Measurements from ENCODE around the gene PSMA5. TPM values are rescaled to one million over a fixed set of nuclear protein-coding genes. Genes with fewer than 3 reads are reported as not detected.

PSMA5 gene
- total RNA-seq, 1 experiment from 2014 or later: 169 TPM

- no peaks in the 10 kb centered on the region for H3K4me1 ChIP-seq (ENCODE audit: control insufficient read depth in 1 of 2, insufficient read depth in 2 of 2, low read length in 2 of 2)
- no TSS peak for BruUV-seq (replicated peaks)
- intact Hi-C loops (cut with micrococcal nuclease): no loop called here
- DNase-seq (ENCODE audit: low read depth, low spot score) (no peak), ATAC-seq (no peak)
- H3K9ac ChIP-seq (ENCODE audit: low read length): no peak overlapping the region
- no peaks in the 10 kb centered on the region for H4K20me1 ChIP-seq (ENCODE audit: insufficient read depth)
- ChIA-PET POLR2A (no interaction called here), CTCF (no interaction called here), RAD21 (ENCODE audit: low non-redundant PET in 1 of 2, low total read pairs in 2 of 2, uncharacterized antibody in 2 of 2, unreplicated experiment in 2 of 2) (no interaction called here)
- H3K79me2 ChIP-seq (ENCODE audit: insufficient read depth, low read length): no peaks in the 10 kb centered on the region
- no peaks in the 10 kb centered on the region for H3K9me2 ChIP-seq (ENCODE audit: insufficient read depth)
- H3K4me3 ChIP-seq (replicated peaks in 1 of 2; ENCODE audit: low read depth in 1 of 2, low read length in 2 of 2): no peak overlapping the region
- no peaks in the 10 kb centered on the region for H3K27me3 ChIP-seq (ENCODE audit: insufficient read depth, low read length)
- no peak overlapping the region for H3K27ac ChIP-seq (ENCODE audit: low read depth, low read length)
- no peaks in the 10 kb centered on the region for H3K9me3 ChIP-seq (ENCODE audit: control insufficient read depth in 1 of 2, insufficient read depth in 1 of 2, low read depth in 1 of 2, low read length in 2 of 2)
- H3K36me3 ChIP-seq (ENCODE audit: control insufficient read depth in 1 of 2, insufficient read depth in 2 of 2, low read length in 2 of 2): no peaks in the 10 kb centered on the region
- no peak for TF ChIP-seq EGR1 (IDR thresholded peaks at IDR 0.05; ENCODE audit: low read depth)
- TF ChIP-seq TCF7L2 (IDR thresholded peaks at IDR 0.05; ENCODE audit: borderline replicate concordance, extremely low read depth, insufficient read depth, insufficient read length): no peak
- no peak for TF ChIP-seq ZFX (IDR thresholded peaks at IDR 0.05)
- TF ChIP-seq MAX (IDR thresholded peaks at IDR 0.05): no peak
- no peak for TF ChIP-seq POLR2AphosphoS5 (IDR thresholded peaks at IDR 0.05; ENCODE audit: low read depth, low read length)
- TF ChIP-seq ATF3 (IDR thresholded peaks at IDR 0.05): no peak
- no peak for TF ChIP-seq EZH2 (IDR thresholded peaks at IDR 0.05)
- TF ChIP-seq RAD21 (IDR thresholded peaks at IDR 0.05; ENCODE audit: low read depth): no peak
- no peak for TF ChIP-seq JUND (IDR thresholded peaks at IDR 0.05)
- no peak for TF ChIP-seq ELF1 (IDR thresholded peaks at IDR 0.05; ENCODE audit: borderline replicate concordance, low read depth)
- no peak for TF ChIP-seq EZH2phosphoT487 (IDR thresholded peaks at IDR 0.05; ENCODE audit: borderline replicate concordance)
- TF ChIP-seq SRF (IDR thresholded peaks at IDR 0.05; ENCODE audit: low read depth): no peak
- TF ChIP-seq CEBPB (IDR thresholded peaks at IDR 0.05; ENCODE audit: low read depth): no peak
- TF ChIP-seq CTCF (IDR thresholded peaks at IDR 0.05 in 2 of 3, conservative IDR thresholded peaks at IDR 0.05 in 1 of 3; ENCODE audit: borderline replicate concordance in 1 of 3, insufficient read depth in 1 of 3, low read depth in 2 of 3, low read length in 2 of 3): no peak
- TF ChIP-seq POLR2A (IDR thresholded peaks at IDR 0.05; ENCODE audit: borderline replicate concordance, extremely low read depth, insufficient read depth, insufficient read length): no peak
- H3K4me2 ChIP-seq (ENCODE audit: low read length): no peak overlapping the region
- no peak overlapping the region for H2AFZ ChIP-seq (ENCODE audit: low read depth, low read length, poor library complexity, severe bottlenecking)
These were observed 71.3 kb downstream of the PSMA5 start for GRCh38 chr1:109354929-109355328.

All from HCT116 (cell line).